ENCODE data around the gene RNF44. TPM values are rescaled to one million over a fixed set of nuclear protein-coding genes. Genes with fewer than 3 reads are reported as not detected.

The RNF44 gene
- total RNA-seq, 1 experiment from 2014 or later: 172 TPM

DNA sequence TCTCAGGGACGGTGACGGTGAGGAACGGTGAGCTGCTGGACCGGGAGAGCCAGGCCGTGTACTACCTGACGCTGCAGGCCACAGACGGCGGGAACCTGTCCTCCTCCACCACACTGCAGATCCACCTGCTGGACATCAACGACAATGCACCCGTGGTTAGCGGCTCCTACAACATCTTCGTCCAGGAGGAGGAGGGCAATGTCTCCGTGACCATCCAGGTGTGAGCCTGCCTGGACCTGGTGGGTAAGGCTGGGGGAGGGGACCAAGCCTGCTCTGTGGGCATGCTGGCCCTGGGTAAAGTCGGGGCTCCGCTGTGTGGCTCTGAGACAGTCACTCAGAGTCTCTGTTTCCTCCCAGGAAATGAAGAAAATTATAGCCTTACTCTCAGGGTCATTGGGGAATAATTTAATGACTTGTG is 41.2 kb upstream of the RNF44 start:
- H3K27me3 ChIP-seq (ENCODE audit: insufficient read depth, low read length): peaks cover 2% of the 10 kb centered on the region; the same call in 1 of the 2 replicates
- DNase-seq: peak; percentile 92
- no peak overlapping the region for H3K23ac ChIP-seq (ENCODE audit: insufficient read length, low read depth, low read length)
- H4K5ac ChIP-seq (ENCODE audit: insufficient read length, low read depth, low read length): no peak overlapping the region
- no peak overlapping the region for H3K4ac ChIP-seq (ENCODE audit: low read depth, low read length)
- no peak overlapping the region for H3T11ph ChIP-seq (ENCODE audit: low read length)
- Mint-ChIP-seq H3K27ac (no peak overlapping the region), H3K9me3 (no peaks in the 10 kb centered on the region; a peak in 1 of 5 replicates), H3K36me3 (ENCODE audit: insufficient read depth in 1 of 3, low read depth in 3 of 3) (no peaks in the 10 kb centered on the region), H3K27me3 (ENCODE audit: low read depth) (peaks cover 25% of the 10 kb centered on the region), H3K4me1 (peaks cover 2 to 12% of the 10 kb centered on the region in 2 experiments; a peak in 3 of 4 replicates), H3K4me3 (no peak overlapping the region)
- H2BK12ac ChIP-seq (ENCODE audit: insufficient read length, low read depth, low read length): no peak overlapping the region
- no peak overlapping the region for H3K56ac ChIP-seq (ENCODE audit: insufficient read length, low read depth, low read length)
- no peak overlapping the region for H3K27ac ChIP-seq (ENCODE audit: insufficient read length, low read depth, low read length)
- no peak overlapping the region for H2AK5ac ChIP-seq (ENCODE audit: insufficient read length, low read length)
- TF ChIP-seq, protein P1, sequence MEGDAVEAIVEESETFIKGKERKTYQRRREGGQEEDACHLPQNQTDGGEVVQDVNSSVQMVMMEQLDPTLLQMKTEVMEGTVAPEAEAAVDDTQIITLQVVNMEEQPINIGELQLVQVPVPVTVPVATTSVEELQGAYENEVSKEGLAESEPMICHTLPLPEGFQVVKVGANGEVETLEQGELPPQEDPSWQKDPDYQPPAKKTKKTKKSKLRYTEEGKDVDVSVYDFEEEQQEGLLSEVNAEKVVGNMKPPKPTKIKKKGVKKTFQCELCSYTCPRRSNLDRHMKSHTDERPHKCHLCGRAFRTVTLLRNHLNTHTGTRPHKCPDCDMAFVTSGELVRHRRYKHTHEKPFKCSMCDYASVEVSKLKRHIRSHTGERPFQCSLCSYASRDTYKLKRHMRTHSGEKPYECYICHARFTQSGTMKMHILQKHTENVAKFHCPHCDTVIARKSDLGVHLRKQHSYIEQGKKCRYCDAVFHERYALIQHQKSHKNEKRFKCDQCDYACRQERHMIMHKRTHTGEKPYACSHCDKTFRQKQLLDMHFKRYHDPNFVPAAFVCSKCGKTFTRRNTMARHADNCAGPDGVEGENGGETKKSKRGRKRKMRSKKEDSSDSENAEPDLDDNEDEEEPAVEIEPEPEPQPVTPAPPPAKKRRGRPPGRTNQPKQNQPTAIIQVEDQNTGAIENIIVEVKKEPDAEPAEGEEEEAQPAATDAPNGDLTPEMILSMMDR (conservative IDR thresholded peaks at IDR 0.05): peak; percentile 73
- no peak overlapping the region for H3K14ac ChIP-seq (ENCODE audit: insufficient read depth, low read length)
- H3K4me2 ChIP-seq (ENCODE audit: insufficient read depth, insufficient read length, low read length): no peak overlapping the region
- no CpG with 5 or more reads among the region's 15 CpGs for WGBS (ENCODE audit: extremely low coverage, insufficient read length, low lambda C conversion rate)
- H2BK20ac ChIP-seq (ENCODE audit: low read depth, low read length, poor library complexity, severe bottlenecking): no peak overlapping the region
- H4K91ac ChIP-seq (ENCODE audit: insufficient read length, low read depth, low read length): no peak overlapping the region
- no peak overlapping the region for H2AFZ ChIP-seq (ENCODE audit: low read length)
- no peak overlapping the region for H4K8ac ChIP-seq (replicated peaks; ENCODE audit: insufficient read length, low read depth, low read length)
- no peak overlapping the region for H2BK15ac ChIP-seq (ENCODE audit: low read depth, low read length)
- no peak overlapping the region for H2BK5ac ChIP-seq (ENCODE audit: insufficient read length, low read length)
- no peak overlapping the region for H3K18ac ChIP-seq (ENCODE audit: insufficient read length, low read depth, low read length)
- H3K4me1 ChIP-seq (ENCODE audit: insufficient read depth, low read length): no peaks in the 10 kb centered on the region
- no peaks in the 10 kb centered on the region for H3K23me2 ChIP-seq (ENCODE audit: insufficient read length, low read depth, low read length, poor library complexity, severe bottlenecking)
- H3K9ac ChIP-seq (ENCODE audit: extremely low read depth, insufficient read length, low read length): no peak overlapping the region
- H3K9me3 ChIP-seq (ENCODE audit: control insufficient read depth, low read depth, low read length): no peaks in the 10 kb centered on the region
- H4K20me1 ChIP-seq (ENCODE audit: control insufficient read depth, insufficient read depth, insufficient read length): no peaks in the 10 kb centered on the region
- H3K79me1 ChIP-seq (ENCODE audit: insufficient read depth, low read depth, low read length, poor library complexity, severe bottlenecking): no peaks in the 10 kb centered on the region
- H3K79me2 ChIP-seq (ENCODE audit: insufficient read depth, low read length): no peaks in the 10 kb centered on the region
- H2BK120ac ChIP-seq (ENCODE audit: low read depth, low read length, poor library complexity, severe bottlenecking): no peak overlapping the region

Measured in H9 (cell line).